Measurements from ENCODE around the gene PDSS2. TPM values are rescaled to one million over a fixed set of nuclear protein-coding genes. Genes with fewer than 3 reads are reported as not detected.

PDSS2 gene
- polyA plus RNA-seq, 1 donor (not counting 4 experiments of a cell fraction or from before 2014, with no cell fraction given), result 12.5 TPM

DNA sequence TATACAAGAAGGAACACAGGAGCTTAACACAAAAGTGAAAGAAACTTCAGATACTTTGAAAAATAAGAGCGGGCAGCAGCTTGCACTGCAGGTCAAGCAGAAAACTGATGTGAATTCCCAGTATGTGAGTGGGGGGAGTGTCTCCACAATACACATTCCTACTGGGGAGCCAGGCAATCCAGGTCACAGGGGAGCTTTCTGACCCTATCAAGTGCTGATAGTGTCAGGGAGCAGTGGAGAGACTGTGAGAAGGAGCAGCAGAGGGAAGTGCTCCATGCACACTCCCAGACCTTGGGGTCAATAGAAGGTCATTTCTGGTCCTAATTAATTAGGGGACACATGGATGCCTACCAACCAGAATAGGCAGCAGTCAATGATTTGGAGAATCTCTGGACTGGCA, 59.4 kb downstream of the PDSS2 start:
- Histone ChIP-seq H3K36me3 (ENCODE audit: control insufficient read depth in 2 of 2, extremely low read depth in 1 of 2, insufficient read depth in 2 of 2, low read length in 2 of 2) (no peaks in the 10 kb centered on the region), H3K9me3 (ENCODE audit: control insufficient read depth, low read depth, low read length) (no peaks in the 10 kb centered on the region), H3K27me3 (ENCODE audit: control insufficient read depth, extremely low read depth, insufficient read depth, low read length) (no peaks in the 10 kb centered on the region), H3K9me1 (ENCODE audit: control insufficient read depth, extremely low read depth, insufficient read depth, low read length) (no peaks in the 10 kb centered on the region), H3K9ac (ENCODE audit: control insufficient read depth, extremely low read depth, insufficient read depth, low read length) (no peak overlapping the region), H3K4me3 (ENCODE audit: control insufficient read depth in 2 of 3, extremely low read depth in 1 of 3, insufficient read depth in 2 of 3, low read depth in 1 of 3, low read length in 3 of 3) (no peak overlapping the region), H2AFZ (ENCODE audit: control insufficient read depth, low read length) (no peak overlapping the region), H3K27ac (ENCODE audit: control insufficient read depth, insufficient read depth, low read length) (no peak overlapping the region), H4K20me1 (ENCODE audit: control insufficient read depth, extremely low read depth, insufficient read depth, low read length) (no peaks in the 10 kb centered on the region), H3K4me1 (ENCODE audit: control insufficient read depth, extremely low read depth, insufficient read depth, low read length) (no peaks in the 10 kb centered on the region), H3K79me2 (ENCODE audit: control insufficient read depth, insufficient read depth, low read length) (no peaks in the 10 kb centered on the region), H3K4me2 (ENCODE audit: control insufficient read depth, extremely low read depth, insufficient read depth, low read depth, low read length) (no peak overlapping the region)
- TF ChIP-seq, protein P1, sequence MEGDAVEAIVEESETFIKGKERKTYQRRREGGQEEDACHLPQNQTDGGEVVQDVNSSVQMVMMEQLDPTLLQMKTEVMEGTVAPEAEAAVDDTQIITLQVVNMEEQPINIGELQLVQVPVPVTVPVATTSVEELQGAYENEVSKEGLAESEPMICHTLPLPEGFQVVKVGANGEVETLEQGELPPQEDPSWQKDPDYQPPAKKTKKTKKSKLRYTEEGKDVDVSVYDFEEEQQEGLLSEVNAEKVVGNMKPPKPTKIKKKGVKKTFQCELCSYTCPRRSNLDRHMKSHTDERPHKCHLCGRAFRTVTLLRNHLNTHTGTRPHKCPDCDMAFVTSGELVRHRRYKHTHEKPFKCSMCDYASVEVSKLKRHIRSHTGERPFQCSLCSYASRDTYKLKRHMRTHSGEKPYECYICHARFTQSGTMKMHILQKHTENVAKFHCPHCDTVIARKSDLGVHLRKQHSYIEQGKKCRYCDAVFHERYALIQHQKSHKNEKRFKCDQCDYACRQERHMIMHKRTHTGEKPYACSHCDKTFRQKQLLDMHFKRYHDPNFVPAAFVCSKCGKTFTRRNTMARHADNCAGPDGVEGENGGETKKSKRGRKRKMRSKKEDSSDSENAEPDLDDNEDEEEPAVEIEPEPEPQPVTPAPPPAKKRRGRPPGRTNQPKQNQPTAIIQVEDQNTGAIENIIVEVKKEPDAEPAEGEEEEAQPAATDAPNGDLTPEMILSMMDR (optimal IDR thresholded peaks at IDR 0.05 in 1 of 3, IDR thresholded peaks at IDR 0.05 in 1 of 3, conservative IDR thresholded peaks at IDR 0.05 in 1 of 3; ENCODE audit: extremely low read depth in 1 of 3, insufficient read depth in 2 of 3, low read length in 3 of 3), result no peak
- no peak for TF ChIP-seq EZH2 (IDR thresholded peaks at IDR 0.05; ENCODE audit: low read length)
- dilution Hi-C loops (cut with MboI; ENCODE audit: extremely low pct_ligation_motif_present, low sequenced_read_pairs), result no loop called here
- DNase-seq (ENCODE audit: low read depth, low spot score) (no peak), FAIRE-seq (no peak)

DNA sequence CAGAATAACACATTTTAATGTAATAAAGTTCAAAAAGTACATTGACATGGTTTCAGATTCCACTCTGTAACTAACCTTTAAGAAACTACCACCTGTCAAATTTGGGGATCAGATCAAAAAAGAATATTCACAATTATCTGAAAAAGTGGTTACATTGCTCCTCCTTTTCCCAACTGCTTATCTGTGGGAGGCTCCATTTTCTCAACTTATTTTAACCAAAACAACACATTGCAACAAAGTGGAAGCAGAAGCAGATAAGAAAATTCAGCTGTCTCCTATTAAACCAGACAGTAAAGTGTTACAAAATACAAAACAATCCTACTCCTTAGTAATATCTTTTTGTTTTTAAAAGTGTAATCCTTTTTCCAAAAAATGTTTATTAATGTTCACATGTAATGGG, 61.4 kb downstream of the PDSS2 start:
- Histone ChIP-seq H3K4me1 (ENCODE audit: control insufficient read depth, extremely low read depth, insufficient read depth, low read length) (no peaks in the 10 kb centered on the region), H3K27ac (ENCODE audit: control insufficient read depth, insufficient read depth, low read length) (no peak overlapping the region), H3K4me2 (ENCODE audit: control insufficient read depth, extremely low read depth, insufficient read depth, low read depth, low read length) (no peak overlapping the region), H3K9ac (ENCODE audit: control insufficient read depth, extremely low read depth, insufficient read depth, low read length) (no peak overlapping the region), H3K9me3 (ENCODE audit: control insufficient read depth, low read depth, low read length) (no peaks in the 10 kb centered on the region), H3K27me3 (ENCODE audit: control insufficient read depth, extremely low read depth, insufficient read depth, low read length) (no peaks in the 10 kb centered on the region), H3K36me3 (ENCODE audit: control insufficient read depth in 2 of 2, extremely low read depth in 1 of 2, insufficient read depth in 2 of 2, low read length in 2 of 2) (no peaks in the 10 kb centered on the region), H3K79me2 (ENCODE audit: control insufficient read depth, insufficient read depth, low read length) (no peaks in the 10 kb centered on the region), H2AFZ (ENCODE audit: control insufficient read depth, low read length) (no peak overlapping the region), H4K20me1 (ENCODE audit: control insufficient read depth, extremely low read depth, insufficient read depth, low read length) (no peaks in the 10 kb centered on the region), H3K4me3 (ENCODE audit: control insufficient read depth in 2 of 3, extremely low read depth in 1 of 3, insufficient read depth in 2 of 3, low read depth in 1 of 3, low read length in 3 of 3) (no peak overlapping the region), H3K9me1 (ENCODE audit: control insufficient read depth, extremely low read depth, insufficient read depth, low read length) (no peaks in the 10 kb centered on the region)
- DNase-seq (ENCODE audit: low read depth, low spot score) (no peak), FAIRE-seq (no peak)
- TF ChIP-seq EZH2 (IDR thresholded peaks at IDR 0.05; ENCODE audit: low read length), result no peak
- TF ChIP-seq, protein P1 (optimal IDR thresholded peaks at IDR 0.05 in 1 of 3, IDR thresholded peaks at IDR 0.05 in 1 of 3, conservative IDR thresholded peaks at IDR 0.05 in 1 of 3; ENCODE audit: extremely low read depth in 1 of 3, insufficient read depth in 2 of 3, low read length in 3 of 3), result no peak
- dilution Hi-C loops (cut with MboI; ENCODE audit: extremely low pct_ligation_motif_present, low sequenced_read_pairs), result no loop called here

Data from keratinocyte (primary cell).